ENCODE data around the gene SLC35E1. TPM values are rescaled to one million over a fixed set of nuclear protein-coding genes. Genes with fewer than 3 reads are reported as not detected.

Gene SLC35E1
- total RNA-seq, 1 donor from 2014 or later, result 47.3 TPM

DNA sequence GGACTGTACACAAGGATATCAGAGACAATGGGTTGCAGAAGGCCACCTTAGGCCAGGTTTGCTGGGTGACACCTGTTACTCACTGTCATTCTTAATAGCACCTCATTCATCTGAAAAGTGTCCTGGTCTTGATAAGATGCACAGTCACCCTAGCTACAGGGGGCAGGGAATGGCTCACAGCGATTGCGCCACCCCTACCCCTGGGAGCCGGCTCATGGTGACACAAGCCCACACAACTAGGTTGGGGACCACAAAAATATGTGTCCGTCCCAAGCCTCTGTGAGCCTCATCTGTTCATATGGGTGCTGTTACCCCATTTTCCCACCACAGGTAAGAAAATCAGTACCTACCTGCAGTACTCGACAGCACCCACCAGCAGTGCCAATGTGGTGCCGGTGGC, 32.4 kb upstream of the SLC35E1 start:
- no peaks in the 10 kb centered on the region for H3K9me3 ChIP-seq
- no peak overlapping the region for H3K4me3 ChIP-seq
- no peak for ATAC-seq
- intact Hi-C loops (cut with DNase I), result no loop called here
- no peak for DNase-seq
- no peaks in the 10 kb centered on the region for H3K36me3 ChIP-seq
- H3K4me1 ChIP-seq, result peaks cover 42% of the 10 kb centered on the region
- H3K27ac ChIP-seq, result no peak overlapping the region
- H3K27me3 ChIP-seq (ENCODE audit: low read depth), result no peaks in the 10 kb centered on the region
- TF ChIP-seq, protein P1, sequence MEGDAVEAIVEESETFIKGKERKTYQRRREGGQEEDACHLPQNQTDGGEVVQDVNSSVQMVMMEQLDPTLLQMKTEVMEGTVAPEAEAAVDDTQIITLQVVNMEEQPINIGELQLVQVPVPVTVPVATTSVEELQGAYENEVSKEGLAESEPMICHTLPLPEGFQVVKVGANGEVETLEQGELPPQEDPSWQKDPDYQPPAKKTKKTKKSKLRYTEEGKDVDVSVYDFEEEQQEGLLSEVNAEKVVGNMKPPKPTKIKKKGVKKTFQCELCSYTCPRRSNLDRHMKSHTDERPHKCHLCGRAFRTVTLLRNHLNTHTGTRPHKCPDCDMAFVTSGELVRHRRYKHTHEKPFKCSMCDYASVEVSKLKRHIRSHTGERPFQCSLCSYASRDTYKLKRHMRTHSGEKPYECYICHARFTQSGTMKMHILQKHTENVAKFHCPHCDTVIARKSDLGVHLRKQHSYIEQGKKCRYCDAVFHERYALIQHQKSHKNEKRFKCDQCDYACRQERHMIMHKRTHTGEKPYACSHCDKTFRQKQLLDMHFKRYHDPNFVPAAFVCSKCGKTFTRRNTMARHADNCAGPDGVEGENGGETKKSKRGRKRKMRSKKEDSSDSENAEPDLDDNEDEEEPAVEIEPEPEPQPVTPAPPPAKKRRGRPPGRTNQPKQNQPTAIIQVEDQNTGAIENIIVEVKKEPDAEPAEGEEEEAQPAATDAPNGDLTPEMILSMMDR (IDR thresholded peaks at IDR 0.05), result no peak

DNA sequence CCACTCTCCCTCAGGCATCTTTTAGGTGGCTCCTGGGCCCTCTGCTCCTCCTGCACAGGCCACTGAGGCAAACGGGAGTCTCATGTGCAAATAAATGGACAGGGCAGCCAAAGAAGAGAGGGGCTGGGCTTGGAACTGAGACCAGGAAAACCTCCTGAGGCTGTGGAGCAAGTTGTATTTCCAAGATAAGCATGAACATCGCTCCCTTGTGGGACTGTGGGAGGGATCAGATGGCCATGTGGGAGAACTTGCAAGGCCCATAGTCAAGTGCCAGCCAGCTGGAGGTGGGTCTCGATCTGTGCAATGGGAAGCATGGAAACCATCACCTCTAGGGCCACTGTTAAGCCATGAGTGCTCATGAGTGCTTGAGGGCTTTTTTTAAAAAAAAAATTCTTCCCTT, 30.9 kb upstream of the SLC35E1 start:
- Histone ChIP-seq H3K9me3 (no peaks in the 10 kb centered on the region), H3K4me3 (no peak overlapping the region), H3K36me3 (no peaks in the 10 kb centered on the region), H3K27me3 (ENCODE audit: low read depth) (no peaks in the 10 kb centered on the region), H3K4me1 (peaks cover 37% of the 10 kb centered on the region), H3K27ac (no peak overlapping the region)
- TF ChIP-seq, protein P1 (IDR thresholded peaks at IDR 0.05), result no peak
- DNase-seq (no peak), ATAC-seq (no peak)
- intact Hi-C loops (cut with DNase I), result no loop called here

DNA sequence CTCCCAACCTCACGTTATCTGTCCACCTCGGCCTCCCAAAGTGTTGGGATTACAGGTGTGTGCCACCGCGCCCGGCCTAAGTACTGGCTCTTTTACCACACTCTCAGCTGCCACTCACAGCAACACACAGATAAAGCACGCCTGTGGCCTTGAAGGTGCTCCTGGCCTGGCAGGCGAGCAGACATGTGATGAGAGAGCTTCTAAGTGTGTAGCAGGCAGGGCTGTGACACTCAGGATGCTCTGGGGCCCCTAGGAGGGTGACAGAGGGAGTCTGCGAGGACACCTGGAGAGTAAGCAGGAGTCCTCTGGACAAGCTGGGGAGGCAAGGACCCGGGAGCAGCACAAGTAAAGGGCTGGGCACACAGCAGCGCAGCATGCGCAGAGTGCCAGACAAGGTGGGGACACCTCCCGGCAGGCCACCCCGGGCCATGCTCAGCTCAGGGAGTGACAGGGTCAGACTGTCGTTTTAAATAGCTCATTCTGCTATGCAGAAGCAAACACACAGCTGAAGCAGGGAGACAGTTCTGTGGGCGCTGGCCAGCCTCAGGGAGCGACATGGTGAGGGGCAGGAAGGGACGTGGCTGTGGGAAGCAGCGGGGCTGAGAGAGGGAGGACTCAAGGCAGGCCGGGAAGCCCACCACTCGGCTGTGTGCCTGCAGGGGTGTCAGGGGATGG, 29.3 kb upstream of the SLC35E1 start:
- no peaks in the 10 kb centered on the region for H3K9me3 ChIP-seq
- H3K27ac ChIP-seq, result no peak overlapping the region
- DNase-seq (no peak), ATAC-seq (no peak)
- no peak overlapping the region for H3K4me3 ChIP-seq
- no peaks in the 10 kb centered on the region for H3K27me3 ChIP-seq (ENCODE audit: low read depth)
- no peaks in the 10 kb centered on the region for H3K36me3 ChIP-seq
- peaks cover 26% of the 10 kb centered on the region for H3K4me1 ChIP-seq
- TF ChIP-seq, protein P1 (IDR thresholded peaks at IDR 0.05), result no peak
- intact Hi-C loops (cut with DNase I), result no loop called here

DNA sequence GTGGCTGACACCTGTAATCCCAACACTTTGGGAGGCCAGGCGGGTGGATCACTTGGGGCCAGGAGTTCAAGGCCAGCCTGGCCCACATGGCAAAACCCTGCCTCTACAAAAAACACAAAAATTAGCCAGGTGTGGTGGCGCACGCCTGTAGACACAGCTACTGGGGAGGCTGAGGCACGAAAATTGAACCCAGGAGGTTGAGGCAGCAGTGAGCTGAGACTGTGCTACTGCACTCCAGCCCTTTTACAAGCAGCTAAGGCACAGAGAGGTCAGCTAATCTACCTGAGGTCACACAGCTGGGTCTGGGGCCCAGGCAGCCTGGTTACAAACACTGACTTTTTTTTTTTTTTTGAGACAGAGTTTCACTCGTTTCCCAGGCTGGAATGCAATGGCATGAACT, 28.6 kb upstream of the SLC35E1 start:
- peaks cover 20% of the 10 kb centered on the region for H3K4me1 ChIP-seq
- H3K4me3 ChIP-seq, result no peak overlapping the region
- no peaks in the 10 kb centered on the region for H3K9me3 ChIP-seq
- ATAC-seq (no peak), DNase-seq (no peak)
- no peaks in the 10 kb centered on the region for H3K36me3 ChIP-seq
- intact Hi-C loops (cut with DNase I), result no loop called here
- TF ChIP-seq, protein P1 (IDR thresholded peaks at IDR 0.05), result no peak
- no peak overlapping the region for H3K27ac ChIP-seq
- no peaks in the 10 kb centered on the region for H3K27me3 ChIP-seq (ENCODE audit: low read depth)

DNA sequence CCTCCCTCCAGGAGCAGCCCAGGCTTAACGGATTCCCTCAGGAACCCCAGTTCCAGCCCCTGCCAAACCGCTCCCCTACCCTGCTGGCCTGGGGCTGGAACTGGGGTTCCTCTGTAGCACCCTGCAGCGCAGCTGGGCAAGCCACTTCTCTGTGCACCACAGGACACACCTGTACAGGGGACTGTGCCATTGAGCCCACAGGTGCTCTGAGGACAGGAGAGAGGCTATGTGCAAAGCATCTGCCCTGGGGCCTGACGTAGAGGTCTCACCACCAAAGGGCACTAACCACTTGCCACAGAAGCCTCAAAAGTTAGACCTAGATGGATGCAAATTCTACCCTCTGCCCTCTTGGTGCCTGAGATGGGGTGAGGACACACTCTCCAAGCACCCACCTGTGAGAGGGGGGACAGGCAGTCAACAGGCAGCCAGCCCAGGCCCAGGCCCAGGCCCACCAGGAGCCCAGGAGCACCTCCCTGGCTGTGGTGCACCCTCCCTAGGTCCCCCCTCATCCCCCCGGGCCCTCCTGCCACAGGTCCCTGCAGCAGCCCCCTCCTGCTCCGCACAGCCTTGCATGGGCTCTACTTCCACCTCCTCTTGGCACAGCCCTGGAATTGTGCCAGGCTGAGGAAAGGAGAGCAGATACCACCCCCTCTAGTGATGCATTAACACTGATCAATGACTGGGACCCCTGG, 27.6 kb upstream of the SLC35E1 start:
- no peaks in the 10 kb centered on the region for H3K9me3 ChIP-seq
- intact Hi-C loops (cut with DNase I), result no loop called here
- peaks cover 20% of the 10 kb centered on the region for H3K4me1 ChIP-seq
- ATAC-seq (no peak), DNase-seq (no peak)
- no peak overlapping the region for H3K27ac ChIP-seq
- H3K4me3 ChIP-seq, result no peak overlapping the region
- TF ChIP-seq, protein P1 (IDR thresholded peaks at IDR 0.05), result no peak
- H3K27me3 ChIP-seq (ENCODE audit: low read depth), result no peaks in the 10 kb centered on the region
- no peaks in the 10 kb centered on the region for H3K36me3 ChIP-seq

Measured in lower lobe of right lung (tissue), 2 donors.